ENCODE results near the gene KCNN3. TPM values are rescaled to one million over a fixed set of nuclear protein-coding genes. Genes with fewer than 3 reads are reported as not detected.

KCNN3 gene
- total and polyA plus RNA-seq, 4 donors, result 0.47 to 4.9 (median 1.9) TPM

DNA sequence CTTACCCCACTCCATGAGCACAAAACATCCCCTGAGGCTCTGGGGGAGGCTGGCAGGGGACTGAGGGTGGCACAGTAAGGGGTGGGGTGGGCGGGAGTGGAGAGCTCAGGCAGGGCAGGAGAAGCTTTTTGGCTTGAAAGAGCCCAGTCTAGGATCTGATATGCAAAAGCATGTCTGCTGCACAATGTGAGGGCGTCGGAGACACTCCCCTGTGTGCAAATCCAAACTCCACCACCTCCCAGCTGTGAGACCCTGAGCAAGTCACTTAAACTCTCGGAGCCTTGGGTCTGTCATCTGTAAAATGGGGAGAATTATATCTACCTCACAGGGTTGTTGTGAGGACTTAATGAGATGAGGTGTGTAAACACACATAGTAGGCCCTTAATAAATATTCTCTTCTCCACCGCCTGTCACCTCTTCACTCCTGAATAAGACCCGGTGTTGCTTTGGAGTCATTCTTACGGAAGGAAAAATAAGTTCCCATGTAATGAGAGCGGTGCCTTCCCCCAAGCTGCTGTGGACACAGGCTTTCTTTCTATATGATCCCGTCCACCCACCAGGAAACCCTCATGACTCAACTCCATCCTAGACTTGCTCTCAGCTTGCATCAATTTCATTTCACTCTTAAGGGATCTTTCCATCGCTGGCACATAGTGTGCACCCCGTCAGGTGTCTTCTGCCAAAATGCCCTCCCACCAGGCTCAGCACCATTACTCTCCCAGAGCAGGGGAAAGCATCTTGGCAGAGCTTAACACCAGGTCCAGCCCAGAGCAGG is 12.5 kb downstream of the KCNN3 start:
- no peak overlapping the region for H3K27ac ChIP-seq (ENCODE audit: low read depth in 1 of 2, low read length in 1 of 2)
- H3K4me1 ChIP-seq (ENCODE audit: control insufficient read depth in 5 of 5, insufficient read depth in 5 of 5, low read length in 5 of 5), result peaks cover 0 to 11% (median 2%) of the 10 kb centered on the region in 5 donors
- H3K9me3 ChIP-seq (ENCODE audit: control insufficient read depth in 4 of 4, insufficient read depth in 3 of 4, low read length in 3 of 4), result no peaks in the 10 kb centered on the region
- 92 to 95% methylated on average over 11 of the region's 11 CpGs for WGBS, 2 donors
- no peaks in the 10 kb centered on the region for H3K27me3 ChIP-seq (ENCODE audit: control insufficient read depth in 3 of 3, insufficient read depth in 3 of 3, low read length in 2 of 3)
- H3K4me3 ChIP-seq, result no peak overlapping the region
- no peaks in the 10 kb centered on the region for H3K36me3 ChIP-seq (ENCODE audit: control insufficient read depth in 4 of 4, insufficient read depth in 4 of 4, low read length in 4 of 4)
- DNase-seq (no peak), ATAC-seq (ENCODE audit: insufficient read depth, low FRiP score) (no peak)
- no peak overlapping the region for H3K9ac ChIP-seq (ENCODE audit: insufficient read depth in 1 of 2, low read length in 2 of 2)
- TF ChIP-seq CTCF (IDR thresholded peaks at IDR 0.05; ENCODE audit: control extremely low read depth, extremely low read depth), result no peak

GRCh38 chr1:154857022-154857421 is 13.1 kb downstream of the KCNN3 start:
- DNase-seq (no peak), ATAC-seq (ENCODE audit: insufficient read depth, low FRiP score) (no peak)
- Histone ChIP-seq H3K9me3 (ENCODE audit: control insufficient read depth in 4 of 4, insufficient read depth in 3 of 4, low read length in 3 of 4) (no peaks in the 10 kb centered on the region), H3K4me1 (ENCODE audit: control insufficient read depth in 5 of 5, insufficient read depth in 5 of 5, low read length in 5 of 5) (peaks cover 0 to 11% (median 0%) of the 10 kb centered on the region in 5 donors), H3K27me3 (ENCODE audit: control insufficient read depth in 3 of 3, insufficient read depth in 3 of 3, low read length in 2 of 3) (no peaks in the 10 kb centered on the region), H3K27ac (ENCODE audit: low read depth in 1 of 2, low read length in 1 of 2) (no peak overlapping the region), H3K36me3 (ENCODE audit: control insufficient read depth in 4 of 4, insufficient read depth in 4 of 4, low read length in 4 of 4) (no peaks in the 10 kb centered on the region), H3K4me3 (no peak overlapping the region), H3K9ac (ENCODE audit: insufficient read depth in 1 of 2, low read length in 2 of 2) (no peak overlapping the region)
- WGBS, 2 donors, result 98 to 99% methylated on average over 6 of the region's 6 CpGs
- no peak for TF ChIP-seq CTCF (IDR thresholded peaks at IDR 0.05; ENCODE audit: control extremely low read depth, extremely low read depth)

DNA sequence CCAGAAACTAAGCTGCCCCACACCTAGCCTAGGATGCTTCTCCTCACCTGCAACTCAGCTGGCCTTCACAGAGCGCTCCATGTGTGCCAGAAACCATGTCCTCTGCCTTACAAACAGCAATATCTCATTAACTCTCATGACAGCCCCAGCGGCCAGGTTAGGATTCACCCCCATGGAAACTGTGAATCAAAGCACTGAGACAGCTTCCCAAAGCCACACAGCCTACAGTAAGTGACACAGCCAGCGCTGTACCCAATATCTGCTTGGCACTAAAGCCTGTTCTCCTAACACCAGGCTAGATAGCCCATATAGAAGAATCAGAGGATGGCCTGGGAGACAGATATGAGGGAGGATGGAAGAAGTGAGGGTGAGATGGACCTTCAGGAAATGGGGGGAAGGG is 13.5 kb downstream of the KCNN3 start:
- Histone ChIP-seq H3K9ac (ENCODE audit: insufficient read depth in 1 of 2, low read length in 2 of 2) (no peak overlapping the region), H3K27me3 (ENCODE audit: control insufficient read depth in 3 of 3, insufficient read depth in 3 of 3, low read length in 2 of 3) (no peaks in the 10 kb centered on the region), H3K4me1 (ENCODE audit: control insufficient read depth in 5 of 5, insufficient read depth in 5 of 5, low read length in 5 of 5) (peaks cover 0 to 11% (median 0%) of the 10 kb centered on the region in 5 donors), H3K27ac (ENCODE audit: low read depth in 1 of 2, low read length in 1 of 2) (no peak overlapping the region), H3K36me3 (ENCODE audit: control insufficient read depth in 4 of 4, insufficient read depth in 4 of 4, low read length in 4 of 4) (no peaks in the 10 kb centered on the region), H3K4me3 (no peak overlapping the region), H3K9me3 (ENCODE audit: control insufficient read depth in 4 of 4, insufficient read depth in 3 of 4, low read length in 3 of 4) (no peaks in the 10 kb centered on the region)
- no peak for ATAC-seq (ENCODE audit: insufficient read depth, low FRiP score)
- TF ChIP-seq CTCF (IDR thresholded peaks at IDR 0.05; ENCODE audit: control extremely low read depth, extremely low read depth), result no peak
- DNase-seq, result no peak
- 88 to 97% methylated on average over 3 of the region's 3 CpGs for WGBS, 2 donors

Measured in lung (tissue), 12 donors.